ENCODE data around the gene TBX21.

The TBX21 gene

GRCh38 chr17:47708864-47709541, 24.0 kb upstream of the TBX21 start:
- no peak for DNase-seq (ENCODE audit: low read depth)
- TF ChIP-seq CTCF (IDR thresholded peaks at IDR 0.05; ENCODE audit: insufficient read depth, low read depth, low read length, missing control alignments), result no peak
- no peak overlapping the region for H3K4me3 ChIP-seq (ENCODE audit: low read depth, low read length)

- TF ChIP-seq CTCF (IDR thresholded peaks at IDR 0.05; ENCODE audit: insufficient read depth, low read depth, low read length, missing control alignments), result no peak
- H3K4me3 ChIP-seq (ENCODE audit: low read depth, low read length), result no peak overlapping the region
- DNase-seq (ENCODE audit: low read depth), result no peak
These were observed 23.4 kb upstream of the TBX21 start for GRCh38 chr17:47709594-47709993.

GRCh38 chr17:47711366-47712099, 21.5 kb upstream of the TBX21 start:
- DNase-seq (ENCODE audit: low read depth), result no peak
- no peak for TF ChIP-seq CTCF (IDR thresholded peaks at IDR 0.05; ENCODE audit: insufficient read depth, low read depth, low read length, missing control alignments)
- no peak overlapping the region for H3K4me3 ChIP-seq (ENCODE audit: low read depth, low read length)

GRCh38 chr17:47712330-47713023, 20.6 kb upstream of the TBX21 start:
- no peak for TF ChIP-seq CTCF (IDR thresholded peaks at IDR 0.05; ENCODE audit: insufficient read depth, low read depth, low read length, missing control alignments)

GRCh38 chr17:47713980-47714700, 18.9 kb upstream of the TBX21 start:
- H3K4me3 ChIP-seq (ENCODE audit: low read depth, low read length), result no peak overlapping the region
- TF ChIP-seq CTCF (IDR thresholded peaks at IDR 0.05; ENCODE audit: insufficient read depth, low read depth, low read length, missing control alignments), result no peak
- peak; percentile 48 for DNase-seq (ENCODE audit: low read depth)

More at GRCh38 chr17:47712330-47713023, 20.6 kb upstream of the TBX21 start:
- no peak overlapping the region for H3K4me3 ChIP-seq (ENCODE audit: low read depth, low read length)
- no peak for DNase-seq (ENCODE audit: low read depth)

- TF ChIP-seq CTCF (IDR thresholded peaks at IDR 0.05; ENCODE audit: insufficient read depth, low read depth, low read length, missing control alignments), result no peak
- H3K4me3 ChIP-seq (ENCODE audit: low read depth, low read length), result no peak overlapping the region
- DNase-seq (ENCODE audit: low read depth), result peak; percentile 83
These were observed 18.2 kb upstream of the TBX21 start for GRCh38 chr17:47714773-47715396.
